DOHH2 (cell line): ENCODE results near the gene MYH8.

ENCODE experiments used
- EZH2phosphoT487 ChIP-seq: fragments of 200-600 bp; sonication (generic); IDR thresholded peaks from 2 replicates; pipeline ENCODE4 v1.6.1; 2017; ENCODE audit warnings: borderline replicate concordance, mild to moderate bottlenecking, antibody characterized with exemption, low read length, moderate library complexity, mixed read lengths
- TF ChIP-seq, protein P1 (sequence below): fragments of 200-600 bp; sonication (generic); IDR thresholded peaks from one replicate; pipeline ENCODE4 v1.5.1; 2014; ENCODE audit warnings: antibody characterized with exemption, mild to moderate bottlenecking, low read depth, low read length; ENCODE audit not compliant: poor library complexity, severe bottlenecking

DNA sequence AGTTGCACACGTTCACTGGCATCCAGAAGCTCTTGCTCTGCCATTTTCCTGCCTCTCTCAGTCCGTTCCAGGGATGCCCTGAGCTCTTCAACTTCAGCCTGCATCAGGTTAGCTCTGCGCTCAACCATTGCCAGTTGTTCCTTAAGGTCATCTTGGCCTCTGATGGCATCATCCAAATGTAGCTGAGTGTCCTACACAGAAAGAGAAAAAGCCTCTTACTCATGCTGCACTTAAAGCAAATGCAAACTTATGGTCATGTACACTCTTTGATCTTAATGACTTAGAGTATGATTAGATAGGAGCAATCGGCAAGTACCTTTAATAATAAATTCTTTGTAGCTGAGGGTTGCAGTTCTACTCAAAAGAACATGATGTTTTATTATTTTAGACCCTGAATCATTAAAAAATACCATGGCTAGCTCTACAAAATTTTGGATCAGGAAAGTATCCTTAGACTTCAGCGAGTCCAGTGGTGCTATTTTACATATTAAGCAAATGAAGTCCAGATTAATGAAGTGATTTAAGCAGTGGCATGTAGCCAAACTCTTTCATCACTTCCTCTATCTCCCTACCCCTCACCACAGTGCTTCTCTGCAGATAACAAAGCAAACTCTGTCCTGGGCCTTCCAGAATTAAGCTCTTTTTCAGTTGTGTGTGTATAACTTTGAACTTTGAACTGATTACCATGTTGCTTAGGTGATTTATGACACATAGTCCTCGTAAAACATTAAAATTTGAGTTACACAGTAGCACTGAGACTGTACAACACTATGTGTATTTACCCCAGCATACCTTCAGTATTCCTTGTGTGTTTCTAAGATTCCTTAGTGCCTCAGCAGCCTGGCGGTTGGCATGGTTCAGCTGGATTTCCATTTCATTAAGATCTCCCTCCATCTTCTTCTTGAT, 25.5 kb upstream of the MYH8 start:
- TF ChIP-seq, protein P1, sequence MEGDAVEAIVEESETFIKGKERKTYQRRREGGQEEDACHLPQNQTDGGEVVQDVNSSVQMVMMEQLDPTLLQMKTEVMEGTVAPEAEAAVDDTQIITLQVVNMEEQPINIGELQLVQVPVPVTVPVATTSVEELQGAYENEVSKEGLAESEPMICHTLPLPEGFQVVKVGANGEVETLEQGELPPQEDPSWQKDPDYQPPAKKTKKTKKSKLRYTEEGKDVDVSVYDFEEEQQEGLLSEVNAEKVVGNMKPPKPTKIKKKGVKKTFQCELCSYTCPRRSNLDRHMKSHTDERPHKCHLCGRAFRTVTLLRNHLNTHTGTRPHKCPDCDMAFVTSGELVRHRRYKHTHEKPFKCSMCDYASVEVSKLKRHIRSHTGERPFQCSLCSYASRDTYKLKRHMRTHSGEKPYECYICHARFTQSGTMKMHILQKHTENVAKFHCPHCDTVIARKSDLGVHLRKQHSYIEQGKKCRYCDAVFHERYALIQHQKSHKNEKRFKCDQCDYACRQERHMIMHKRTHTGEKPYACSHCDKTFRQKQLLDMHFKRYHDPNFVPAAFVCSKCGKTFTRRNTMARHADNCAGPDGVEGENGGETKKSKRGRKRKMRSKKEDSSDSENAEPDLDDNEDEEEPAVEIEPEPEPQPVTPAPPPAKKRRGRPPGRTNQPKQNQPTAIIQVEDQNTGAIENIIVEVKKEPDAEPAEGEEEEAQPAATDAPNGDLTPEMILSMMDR, result no peak
- TF ChIP-seq EZH2phosphoT487, result no peak
